GM06990 (cell line): Measurements from ENCODE around the gene PTPN5.

ENCODE experiments used
- DNase-seq: peaks from one replicate; pipeline ENCODE4 v3.0.0-alpha.2; 2011; ENCODE audit not compliant: insufficient read length; ENCODE audit errors: extremely low read depth
- H3K27me3 ChIP-seq: replicated peaks from 2 replicates; pipeline ENCODE4 v1.6.0; 2011; ENCODE audit warnings: low read length; ENCODE audit not compliant: control insufficient read depth, insufficient read depth
- H3K36me3 ChIP-seq: 2 replicates; pipeline ENCODE4 v1.5.1; 2011; ENCODE audit warnings: low read length; ENCODE audit not compliant: control insufficient read depth, insufficient read depth
- H3K4me3 ChIP-seq: replicated peaks from 2 replicates; pipeline ENCODE4 v1.5.1; 2011; ENCODE audit warnings: low read depth, mild to moderate bottlenecking, control low read depth, low read length
- TF ChIP-seq, protein P1 (sequence below): IDR thresholded peaks from 2 replicates; pipeline ENCODE4 v1.5.1; 2011; ENCODE audit warnings: low read length, control low read depth, mild to moderate bottlenecking, inconsistent platforms; ENCODE audit not compliant: insufficient read depth, poor library complexity, severe bottlenecking

PTPN5 gene

DNA sequence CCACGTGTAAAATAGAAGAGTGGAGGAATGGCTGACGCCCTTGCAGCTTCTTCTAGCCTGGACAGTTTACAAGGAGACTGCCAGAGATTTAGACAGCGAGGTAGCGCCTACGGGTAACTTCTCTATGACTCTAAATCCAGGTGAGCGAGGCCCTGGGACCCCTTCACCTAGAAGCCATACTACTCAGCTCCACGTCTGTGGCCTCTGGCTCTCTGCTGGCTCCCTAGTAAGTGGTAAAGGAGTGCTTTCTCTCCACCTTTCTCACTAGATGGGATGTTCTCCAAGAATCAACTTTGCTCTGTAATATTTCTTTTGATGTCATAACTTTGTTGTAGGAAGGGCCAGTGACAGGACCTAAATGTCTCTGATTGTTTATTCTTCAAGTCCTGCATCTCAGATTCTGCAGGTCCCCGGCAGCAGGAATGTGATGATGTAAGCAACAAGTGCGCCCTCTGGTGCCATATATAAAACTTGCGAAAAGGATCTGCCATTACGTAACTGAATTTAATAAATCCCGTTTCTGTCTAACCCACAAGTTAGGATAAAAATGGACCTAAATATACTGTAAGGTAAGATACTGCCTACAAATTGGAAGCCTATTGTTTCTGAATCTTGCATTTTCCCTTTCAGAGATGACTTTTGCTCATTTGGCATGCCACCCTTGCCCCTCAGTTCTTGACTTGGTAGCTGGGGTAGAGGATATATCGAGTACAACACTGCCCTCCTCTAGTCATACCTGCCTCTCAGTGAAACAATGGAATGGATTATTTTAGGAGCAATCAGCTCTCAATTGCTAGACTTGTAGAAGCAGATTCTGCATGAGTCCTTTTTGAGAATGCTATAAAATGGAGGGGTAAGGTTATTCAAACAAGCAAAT lies 11.0 kb upstream of the PTPN5 start:
- TF ChIP-seq, protein P1, sequence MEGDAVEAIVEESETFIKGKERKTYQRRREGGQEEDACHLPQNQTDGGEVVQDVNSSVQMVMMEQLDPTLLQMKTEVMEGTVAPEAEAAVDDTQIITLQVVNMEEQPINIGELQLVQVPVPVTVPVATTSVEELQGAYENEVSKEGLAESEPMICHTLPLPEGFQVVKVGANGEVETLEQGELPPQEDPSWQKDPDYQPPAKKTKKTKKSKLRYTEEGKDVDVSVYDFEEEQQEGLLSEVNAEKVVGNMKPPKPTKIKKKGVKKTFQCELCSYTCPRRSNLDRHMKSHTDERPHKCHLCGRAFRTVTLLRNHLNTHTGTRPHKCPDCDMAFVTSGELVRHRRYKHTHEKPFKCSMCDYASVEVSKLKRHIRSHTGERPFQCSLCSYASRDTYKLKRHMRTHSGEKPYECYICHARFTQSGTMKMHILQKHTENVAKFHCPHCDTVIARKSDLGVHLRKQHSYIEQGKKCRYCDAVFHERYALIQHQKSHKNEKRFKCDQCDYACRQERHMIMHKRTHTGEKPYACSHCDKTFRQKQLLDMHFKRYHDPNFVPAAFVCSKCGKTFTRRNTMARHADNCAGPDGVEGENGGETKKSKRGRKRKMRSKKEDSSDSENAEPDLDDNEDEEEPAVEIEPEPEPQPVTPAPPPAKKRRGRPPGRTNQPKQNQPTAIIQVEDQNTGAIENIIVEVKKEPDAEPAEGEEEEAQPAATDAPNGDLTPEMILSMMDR: peak; percentile 67
- Histone ChIP-seq H3K36me3 (no peaks in the 10 kb centered on the region), H3K27me3 (no peaks in the 10 kb centered on the region), H3K4me3 (no peak overlapping the region)
- DNase-seq: no peak

DNA sequence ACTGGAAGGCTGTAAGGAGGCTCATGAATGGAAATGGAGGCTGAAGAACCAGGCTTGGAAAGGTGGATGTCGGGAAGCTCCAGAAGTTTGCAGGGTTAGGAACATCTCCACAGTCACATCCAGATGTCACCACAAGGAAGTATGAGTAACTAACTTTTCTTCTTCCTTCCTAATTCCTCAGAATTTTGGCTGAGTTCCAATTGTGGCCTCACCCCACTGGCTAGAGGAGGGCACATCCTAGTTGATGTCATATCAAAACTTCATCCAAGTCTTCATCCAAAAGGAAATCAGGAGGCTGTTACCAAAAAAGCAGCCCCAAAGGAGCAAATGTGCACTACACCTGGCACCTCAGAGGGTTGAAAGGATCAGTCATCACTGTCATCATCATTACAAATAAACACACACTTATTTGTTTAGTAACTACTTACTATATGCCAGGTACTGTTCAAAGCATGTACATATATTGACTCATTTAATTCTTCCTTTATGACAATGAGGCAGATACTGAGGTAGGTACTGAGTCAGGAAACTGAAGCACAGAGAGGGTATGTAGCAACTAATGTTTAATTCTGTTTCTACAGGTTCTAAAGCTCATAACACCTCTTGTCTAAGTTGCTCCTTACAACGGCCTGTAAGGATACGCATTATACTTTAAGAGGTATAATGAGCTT lies 7.3 kb upstream of the PTPN5 start:
- TF ChIP-seq, protein P1: no peak
- no peaks in the 10 kb centered on the region for H3K36me3 ChIP-seq
- DNase-seq: no peak
- H3K27me3 ChIP-seq: no peaks in the 10 kb centered on the region
- no peak overlapping the region for H3K4me3 ChIP-seq

DNA sequence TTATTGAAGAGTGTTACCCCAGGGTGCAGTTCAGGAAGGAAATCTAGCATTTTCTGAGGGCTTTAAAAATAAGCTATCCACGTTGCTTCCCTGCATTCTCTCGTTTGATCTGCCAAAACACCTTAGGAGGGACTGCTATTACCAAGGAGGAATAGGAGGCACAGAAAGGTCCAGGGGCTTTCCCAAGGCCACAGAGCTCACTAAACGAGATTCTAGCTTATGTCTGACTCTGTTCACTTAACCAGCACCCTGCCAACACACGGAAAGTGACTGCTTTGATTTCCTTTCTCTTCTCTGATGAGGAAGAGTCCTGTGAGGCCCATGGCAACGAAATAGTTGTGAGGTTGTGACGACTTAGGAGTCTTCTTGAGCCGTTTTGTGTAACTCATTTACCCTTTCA lies 3.4 kb upstream of the PTPN5 start:
- H3K27me3 ChIP-seq: peaks cover 2% of the 10 kb centered on the region
- no peak overlapping the region for H3K4me3 ChIP-seq
- H3K36me3 ChIP-seq: no peaks in the 10 kb centered on the region
- TF ChIP-seq, protein P1: no peak
- DNase-seq: no peak

DNA sequence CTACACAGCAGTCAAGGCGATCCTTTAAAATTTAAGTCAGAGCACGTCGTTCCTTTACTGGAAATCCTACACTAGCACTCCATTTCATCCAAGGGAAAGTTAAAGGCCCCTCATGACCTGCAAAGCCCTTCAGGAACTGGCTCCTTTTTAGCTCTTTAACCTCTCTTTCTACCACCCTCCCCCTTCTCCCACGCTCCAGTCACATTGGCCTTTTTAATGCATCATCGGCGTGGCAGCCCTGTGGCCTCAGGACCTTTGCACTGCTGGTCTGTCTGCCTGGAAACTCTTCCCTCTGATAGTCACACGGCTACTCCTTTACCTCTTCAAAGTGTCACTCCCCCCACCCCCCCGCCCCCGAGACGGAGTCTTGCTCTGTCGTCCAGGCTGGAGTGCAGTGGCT lies 1.2 kb upstream of the PTPN5 start:
- H3K4me3 ChIP-seq: no peak overlapping the region
- no peak for DNase-seq
- TF ChIP-seq, protein P1: no peak
- no peaks in the 10 kb centered on the region for H3K36me3 ChIP-seq
- H3K27me3 ChIP-seq: peaks cover 2% of the 10 kb centered on the region

DNA sequence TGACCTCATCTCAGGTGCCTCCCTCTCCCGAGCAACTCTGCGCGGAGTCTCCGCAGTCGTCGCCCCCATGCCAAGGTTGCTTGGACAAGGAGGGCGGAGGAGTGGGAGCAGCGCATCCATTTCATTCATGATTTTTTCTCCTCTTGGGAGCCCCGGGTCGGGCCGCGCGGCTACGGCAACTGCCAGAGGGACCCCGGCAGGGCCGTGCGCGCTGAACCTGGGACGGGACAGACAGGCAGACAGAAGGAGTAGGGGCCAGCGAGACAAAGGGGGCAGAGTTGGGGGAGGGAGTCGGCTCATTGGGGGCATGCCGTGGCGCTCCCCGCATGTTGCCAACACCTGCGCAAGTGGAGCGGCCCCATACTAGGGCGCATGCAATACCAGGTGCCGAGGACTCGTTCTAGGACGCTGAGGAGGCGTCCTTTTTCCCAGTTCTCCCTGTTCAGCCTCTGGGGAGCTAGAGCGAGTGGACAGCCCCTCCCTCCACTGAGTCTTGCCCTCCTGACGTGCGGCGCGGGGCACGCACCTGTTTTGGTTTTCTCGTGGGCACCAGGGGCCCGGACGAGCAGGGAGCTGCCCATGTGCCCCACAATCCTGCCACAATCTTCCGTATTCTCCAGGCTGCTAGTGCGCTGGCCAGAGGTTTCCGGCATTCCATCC lies 501 bp upstream of the PTPN5 start:
- Histone ChIP-seq H3K27me3 (peaks cover 2% of the 10 kb centered on the region), H3K4me3 (no peak overlapping the region), H3K36me3 (no peaks in the 10 kb centered on the region)
- TF ChIP-seq, protein P1: no peak
- no peak for DNase-seq
